GM10266 (cell line): ENCODE measurements around the gene RAPGEF2.

Experiments
- DNase-seq: peaks from one replicate; pipeline ENCODE4 v3.0.0; 2012; ENCODE audit errors: extremely low spot score
- TF ChIP-seq, protein P1 (sequence below): IDR thresholded peaks from 2 replicates; pipeline ENCODE4 v1.5.1; 2012; ENCODE audit warnings: mild to moderate bottlenecking, low read depth; ENCODE audit not compliant: control insufficient read depth, insufficient read depth; ENCODE audit errors: missing control alignments

RAPGEF2 gene

DNA sequence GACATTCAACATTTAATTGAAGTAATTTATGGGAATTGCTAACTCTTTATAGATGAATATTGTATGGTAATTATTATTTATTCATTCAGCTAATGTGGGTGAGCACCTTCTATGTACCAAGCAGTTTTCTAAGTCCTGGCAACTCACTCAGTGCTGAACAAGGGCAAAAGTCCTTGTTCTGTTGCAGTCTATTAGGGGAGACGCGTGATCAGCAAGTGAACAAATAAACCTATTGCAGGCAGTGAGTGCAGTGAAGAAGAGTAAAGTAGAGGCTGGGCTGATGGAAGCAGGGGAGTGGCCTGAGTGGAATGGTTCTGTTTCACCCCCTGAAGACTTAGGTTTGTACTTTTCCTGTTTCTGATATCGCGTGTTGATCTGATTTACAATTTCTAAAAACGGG lies 214.3 kb downstream of the RAPGEF2 start:
- DNase-seq: no peak
- TF ChIP-seq, protein P1, sequence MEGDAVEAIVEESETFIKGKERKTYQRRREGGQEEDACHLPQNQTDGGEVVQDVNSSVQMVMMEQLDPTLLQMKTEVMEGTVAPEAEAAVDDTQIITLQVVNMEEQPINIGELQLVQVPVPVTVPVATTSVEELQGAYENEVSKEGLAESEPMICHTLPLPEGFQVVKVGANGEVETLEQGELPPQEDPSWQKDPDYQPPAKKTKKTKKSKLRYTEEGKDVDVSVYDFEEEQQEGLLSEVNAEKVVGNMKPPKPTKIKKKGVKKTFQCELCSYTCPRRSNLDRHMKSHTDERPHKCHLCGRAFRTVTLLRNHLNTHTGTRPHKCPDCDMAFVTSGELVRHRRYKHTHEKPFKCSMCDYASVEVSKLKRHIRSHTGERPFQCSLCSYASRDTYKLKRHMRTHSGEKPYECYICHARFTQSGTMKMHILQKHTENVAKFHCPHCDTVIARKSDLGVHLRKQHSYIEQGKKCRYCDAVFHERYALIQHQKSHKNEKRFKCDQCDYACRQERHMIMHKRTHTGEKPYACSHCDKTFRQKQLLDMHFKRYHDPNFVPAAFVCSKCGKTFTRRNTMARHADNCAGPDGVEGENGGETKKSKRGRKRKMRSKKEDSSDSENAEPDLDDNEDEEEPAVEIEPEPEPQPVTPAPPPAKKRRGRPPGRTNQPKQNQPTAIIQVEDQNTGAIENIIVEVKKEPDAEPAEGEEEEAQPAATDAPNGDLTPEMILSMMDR: no peak

- DNase-seq: no peak
- TF ChIP-seq, protein P1: no peak
Measured at GRCh38 chr4:159319027-159319426, 216.1 kb downstream of the RAPGEF2 start.

GRCh38 chr4:159326480-159326879 lies 223.6 kb downstream of the RAPGEF2 start:
- TF ChIP-seq, protein P1: no peak
- DNase-seq: no peak

GRCh38 chr4:159328766-159329165 lies 225.9 kb downstream of the RAPGEF2 start:
- TF ChIP-seq, protein P1: no peak
- DNase-seq: no peak

DNA sequence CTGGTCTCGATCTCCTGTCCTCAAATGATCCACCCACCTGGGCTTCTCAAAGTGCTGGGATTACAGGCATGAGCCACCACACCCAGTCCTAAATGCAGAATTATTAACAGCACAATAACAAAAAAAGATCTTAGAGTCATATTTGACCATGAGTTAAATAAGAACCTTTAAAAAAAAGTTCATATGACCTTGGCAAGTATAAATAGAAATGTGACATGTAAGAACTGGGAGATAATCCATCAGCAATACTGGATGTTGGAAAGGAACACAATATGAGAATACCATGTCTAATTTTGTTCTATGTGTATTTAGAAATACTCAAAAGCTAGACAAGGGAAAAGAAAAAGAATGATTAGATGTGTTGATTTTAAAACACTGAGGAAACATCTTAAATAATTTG lies 231.6 kb downstream of the RAPGEF2 start:
- TF ChIP-seq, protein P1: no peak
- DNase-seq: no peak

DNA sequence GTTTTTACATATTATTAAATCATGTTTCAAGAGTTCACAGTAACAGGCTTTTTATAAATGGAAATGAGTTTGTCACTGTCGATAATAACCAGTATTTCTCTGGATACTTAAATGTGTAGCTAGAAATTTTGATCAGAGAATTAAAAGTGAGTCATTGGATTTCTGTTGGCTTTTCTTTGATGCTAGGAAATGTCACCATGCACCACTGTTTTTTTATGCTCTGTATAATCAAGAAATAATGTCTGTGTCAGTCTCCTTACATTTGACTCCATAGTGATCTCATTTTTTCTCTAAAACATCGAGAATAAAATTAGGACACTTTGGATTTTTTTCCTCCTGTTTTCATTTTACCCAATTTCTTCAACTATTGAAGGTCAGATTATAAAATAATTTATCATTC lies 234.2 kb downstream of the RAPGEF2 start:
- DNase-seq: no peak
- TF ChIP-seq, protein P1: no peak

GRCh38 chr4:159341522-159341921 lies 238.6 kb downstream of the RAPGEF2 start:
- TF ChIP-seq, protein P1: no peak
- no peak for DNase-seq

GRCh38 chr4:159342374-159342773 lies 239.5 kb downstream of the RAPGEF2 start:
- TF ChIP-seq, protein P1: no peak
- no peak for DNase-seq
